Activated naive CD8-positive, alpha-beta T cell treated with anti-CD3 and anti-CD28 coated beads, Interleukin-2, amount 10 ng/mL, durations not matched to agents 7 days and 5 days (primary cell): Measurements from ENCODE around the gene KCTD14. TPM values are rescaled to one million over a fixed set of nuclear protein-coding genes. Genes with fewer than 3 reads are reported as not detected.
"Not testable (repeated sequence)": the region's sequence is repeated elsewhere in the genome, so short reads cannot be mapped to it uniquely, and the experiment has no call there.

Source experiments
- ATAC-seq: fragments of 150-1000 bp; cut with Tn5 transposase; one replicate; pipeline ENCODE4 v1.10.0; 2021; ENCODE audit warnings: low read depth, moderate library complexity
- POLR2A ChIA-PET: fragments of 350-600 bp; sonication (Branson Sonifier 250); formaldehyde crosslinking; loops from one replicate; lab custom pipeline; 2021; ENCODE audit warnings: antibody characterized with exemption; lab: Charles Lee
- DNase-seq: peaks from one replicate; pipeline ENCODE4 v3.0.0; 2021
- H3K27ac Mint-ChIP-seq: one replicate; pipeline ENCODE4 v1.8.0; 2022; ENCODE audit warnings: mild to moderate bottlenecking, mixed read lengths
- H3K27me3 Mint-ChIP-seq: one replicate; pipeline ENCODE4 v1.8.0; 2022; ENCODE audit warnings: mild to moderate bottlenecking, moderate library complexity, mixed read lengths
- H3K36me3 Mint-ChIP-seq: one replicate; pipeline ENCODE4 v1.8.0; 2021; ENCODE audit warnings: mild to moderate bottlenecking, mixed read lengths
- H3K4me1 Mint-ChIP-seq: one replicate; pipeline ENCODE4 v1.8.0; 2021; ENCODE audit warnings: mixed read lengths
- H3K4me3 Mint-ChIP-seq: one replicate; pipeline ENCODE4 v1.8.0; 2022; ENCODE audit warnings: mild to moderate bottlenecking, moderate library complexity, mixed read lengths
- H3K9me3 Mint-ChIP-seq: one replicate; pipeline ENCODE4 v1.8.0; 2021; ENCODE audit warnings: mixed read lengths
- total RNA-seq, 2 experiments: library from RNA; stranded (reverse); gene quantifications; one replicate each; pipeline ENCODE4 v1.2.3, GENCODE V29; 2021

The KCTD14 gene
- total RNA-seq, 2 experiments from 2014 or later: 0.22 TPM; not detected in 1

DNA sequence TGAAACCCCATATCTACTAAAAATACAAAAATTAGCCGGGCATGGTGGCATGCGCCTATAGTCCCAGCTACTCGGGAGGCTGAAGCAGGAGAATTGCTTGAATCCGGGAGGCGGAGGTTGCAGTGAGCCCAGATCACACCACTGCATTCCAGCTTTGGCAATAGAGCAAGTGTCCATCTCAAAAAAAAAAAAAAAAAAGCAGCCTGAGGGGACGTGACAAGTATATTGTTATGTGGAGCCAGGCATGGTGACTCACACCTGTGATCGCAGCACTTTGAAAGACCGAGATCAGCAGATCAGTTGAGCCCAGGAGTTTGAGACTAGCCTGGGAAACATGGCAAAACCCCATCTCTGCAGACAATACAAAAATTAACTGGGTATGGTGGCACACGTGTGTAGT is 5.3 kb upstream of the KCTD14 start:
- H3K4me1 Mint-ChIP-seq, POLR2A ChIA-PET, DNase-seq, H3K4me3 Mint-ChIP-seq, ATAC-seq, H3K27ac Mint-ChIP-seq, H3K36me3 Mint-ChIP-seq, H3K9me3 Mint-ChIP-seq: not testable (repeated sequence)
- peaks cover 11% of the 10 kb centered on the region for H3K27me3 Mint-ChIP-seq

DNA sequence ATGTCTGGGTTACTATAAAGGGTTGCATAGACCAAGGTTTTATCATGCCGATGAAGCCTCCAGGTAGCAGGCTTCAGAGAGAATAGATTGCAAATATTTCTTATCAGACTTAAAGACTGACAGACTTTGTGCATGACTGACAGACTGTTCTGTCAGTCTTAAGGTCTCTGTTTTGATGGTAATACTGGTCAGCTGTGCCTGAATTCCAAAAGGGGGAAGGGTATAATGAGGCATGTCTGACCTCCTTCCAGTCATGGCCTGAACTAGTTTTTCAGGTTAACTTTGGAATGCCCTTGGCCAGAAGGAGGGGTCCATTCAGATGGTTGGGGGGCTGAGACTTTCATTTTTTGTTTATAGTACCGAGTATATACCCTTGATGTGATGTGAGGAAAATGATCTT is 4.7 kb upstream of the KCTD14 start:
- Mint-ChIP-seq H3K27ac (no peak overlapping the region), H3K4me3 (no peak overlapping the region), H3K27me3 (peaks cover 13% of the 10 kb centered on the region), H3K36me3 (no peaks in the 10 kb centered on the region), H3K4me1 (peaks cover under 1% of the 10 kb centered on the region), H3K9me3 (peaks cover 3% of the 10 kb centered on the region)
- POLR2A ChIA-PET: no interaction called here
- DNase-seq (no peak), ATAC-seq (no peak)

- no peak for ATAC-seq
- Mint-ChIP-seq H3K27ac (no peak overlapping the region), H3K9me3 (peaks cover 3% of the 10 kb centered on the region), H3K4me3 (no peak overlapping the region), H3K4me1 (peaks cover 5% of the 10 kb centered on the region), H3K36me3 (no peaks in the 10 kb centered on the region), H3K27me3 (peaks cover 27% of the 10 kb centered on the region)
- POLR2A ChIA-PET: no interaction called here
- DNase-seq: no peak
Measured at GRCh38 chr11:78025378-78025777, 2.3 kb upstream of the KCTD14 start.

DNA sequence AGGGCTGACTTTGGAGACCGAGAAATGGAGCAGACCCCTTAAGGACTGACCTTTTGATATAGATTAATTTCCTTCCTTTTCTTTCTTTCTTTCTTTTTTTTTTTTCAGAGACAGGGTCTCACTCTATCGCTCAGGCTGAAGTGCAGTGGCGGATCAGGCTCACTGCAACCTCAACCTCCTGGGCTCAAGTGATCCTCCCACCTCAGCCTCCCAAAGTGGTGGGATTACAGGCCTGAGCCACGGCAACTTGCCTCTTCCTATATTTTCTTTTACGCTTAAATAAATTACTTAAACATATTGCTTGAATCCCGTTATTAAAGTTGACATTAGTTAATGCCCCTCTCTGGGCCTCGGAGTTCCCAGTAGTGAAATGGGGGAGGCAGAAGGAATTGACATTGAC is 350 bp upstream of the KCTD14 start:
- H3K36me3 Mint-ChIP-seq: no peaks in the 10 kb centered on the region
- POLR2A ChIA-PET: no interaction called here
- H3K27me3 Mint-ChIP-seq: peaks cover 24% of the 10 kb centered on the region
- no peak for DNase-seq
- H3K4me1 Mint-ChIP-seq: peaks cover 5% of the 10 kb centered on the region
- H3K4me3 Mint-ChIP-seq: no peak overlapping the region
- H3K27ac Mint-ChIP-seq: no peak overlapping the region
- ATAC-seq: no peak
- peaks cover 3% of the 10 kb centered on the region for H3K9me3 Mint-ChIP-seq

DNA sequence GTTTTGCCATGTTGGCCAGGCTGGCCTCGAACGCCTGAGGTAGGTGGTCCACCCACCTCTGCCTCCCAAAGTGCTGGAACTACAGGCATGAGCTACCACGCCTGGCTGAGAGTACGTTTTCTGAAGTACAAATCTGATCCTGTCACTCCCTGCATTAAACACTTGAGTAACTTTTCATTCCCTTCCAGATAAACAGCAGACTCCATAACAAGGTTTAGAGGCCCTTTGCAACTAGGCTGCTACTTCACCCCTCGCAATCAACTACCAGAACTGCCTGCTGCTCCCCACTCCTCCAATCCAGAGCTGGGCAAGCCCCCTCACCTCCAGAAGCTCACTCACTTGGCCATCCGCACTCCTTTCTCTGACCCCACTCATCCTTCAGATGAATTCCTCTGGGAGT is 1.5 kb downstream of the KCTD14 start:
- Mint-ChIP-seq H3K9me3 (no peaks in the 10 kb centered on the region), H3K36me3 (no peaks in the 10 kb centered on the region), H3K27me3 (peaks cover 23% of the 10 kb centered on the region), H3K4me1 (peaks cover 5% of the 10 kb centered on the region), H3K4me3 (no peak overlapping the region), H3K27ac (no peak overlapping the region)
- POLR2A ChIA-PET: no interaction called here
- DNase-seq: no peak
- no peak for ATAC-seq

- Mint-ChIP-seq H3K9me3 (no peaks in the 10 kb centered on the region), H3K27me3 (peaks cover 23% of the 10 kb centered on the region), H3K36me3 (no peaks in the 10 kb centered on the region), H3K27ac (no peak overlapping the region), H3K4me1 (peaks cover 5% of the 10 kb centered on the region), H3K4me3 (no peak overlapping the region)
- POLR2A ChIA-PET: no interaction called here
- no peak for DNase-seq
- ATAC-seq: no peak
Measured at GRCh38 chr11:78020246-78020645, 2.8 kb downstream of the KCTD14 start.

GRCh38 chr11:78019808-78020207 is 3.3 kb downstream of the KCTD14 start:
- Mint-ChIP-seq H3K27ac (no peak overlapping the region), H3K9me3 (no peaks in the 10 kb centered on the region), H3K4me3 (no peak overlapping the region), H3K27me3 (peaks cover 23% of the 10 kb centered on the region), H3K4me1 (peaks cover 5% of the 10 kb centered on the region), H3K36me3 (no peaks in the 10 kb centered on the region)
- DNase-seq (no peak), ATAC-seq (no peak)
- POLR2A ChIA-PET: no interaction called here

- H3K4me3 Mint-ChIP-seq: no peak overlapping the region
- H3K36me3 Mint-ChIP-seq: no peaks in the 10 kb centered on the region
- no peaks in the 10 kb centered on the region for H3K4me1 Mint-ChIP-seq
- no peaks in the 10 kb centered on the region for H3K9me3 Mint-ChIP-seq
- H3K27me3 Mint-ChIP-seq: peaks cover 5% of the 10 kb centered on the region
- POLR2A ChIA-PET: no interaction called here
- DNase-seq: no peak
- H3K27ac Mint-ChIP-seq: no peak overlapping the region
- ATAC-seq: no peak
Measured at GRCh38 chr11:78015878-78016277, 7.2 kb downstream of the KCTD14 start.

- H3K27ac Mint-ChIP-seq, ATAC-seq, H3K27me3 Mint-ChIP-seq, H3K4me3 Mint-ChIP-seq, POLR2A ChIA-PET, H3K36me3 Mint-ChIP-seq, H3K4me1 Mint-ChIP-seq, H3K9me3 Mint-ChIP-seq, DNase-seq: not testable (repeated sequence)
Measured at GRCh38 chr11:78014937-78015520, 8.0 kb downstream of the KCTD14 start.

- DNase-seq: no peak
- no peak overlapping the region for H3K4me3 Mint-ChIP-seq
- H3K36me3 Mint-ChIP-seq: no peaks in the 10 kb centered on the region
- H3K9me3 Mint-ChIP-seq: no peaks in the 10 kb centered on the region
- peaks cover 5% of the 10 kb centered on the region for H3K27me3 Mint-ChIP-seq
- H3K27ac Mint-ChIP-seq: no peak overlapping the region
- no peaks in the 10 kb centered on the region for H3K4me1 Mint-ChIP-seq
- ATAC-seq: no peak
- POLR2A ChIA-PET: no interaction called here
Measured at GRCh38 chr11:78011301-78011700, 11.8 kb downstream of the KCTD14 start.

DNA sequence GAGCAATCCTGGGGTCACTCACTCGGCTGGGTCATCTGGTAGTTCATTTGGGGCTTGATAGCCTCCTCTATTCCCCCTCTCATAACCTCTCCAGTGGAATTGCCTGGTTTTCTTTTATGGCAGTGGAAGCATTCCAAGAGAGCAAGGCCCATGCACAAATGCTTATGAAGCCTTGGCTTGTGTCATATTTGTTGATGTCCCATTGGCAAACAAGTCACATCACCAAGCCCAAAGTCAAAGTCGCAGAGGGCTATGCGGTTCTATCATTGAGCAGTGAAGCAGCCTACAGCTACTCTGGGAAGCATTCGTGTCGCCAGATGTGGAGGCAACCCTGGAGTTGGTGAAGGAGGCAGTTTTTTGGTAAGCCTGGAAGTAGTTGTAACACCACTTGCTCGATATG is 12.3 kb downstream of the KCTD14 start:
- Mint-ChIP-seq H3K9me3 (no peaks in the 10 kb centered on the region), H3K4me1 (no peaks in the 10 kb centered on the region), H3K27ac (no peak overlapping the region), H3K27me3 (peaks cover 5% of the 10 kb centered on the region), H3K36me3 (no peaks in the 10 kb centered on the region), H3K4me3 (no peak overlapping the region)
- DNase-seq (no peak), ATAC-seq (no peak)
- POLR2A ChIA-PET: no interaction called here

DNA sequence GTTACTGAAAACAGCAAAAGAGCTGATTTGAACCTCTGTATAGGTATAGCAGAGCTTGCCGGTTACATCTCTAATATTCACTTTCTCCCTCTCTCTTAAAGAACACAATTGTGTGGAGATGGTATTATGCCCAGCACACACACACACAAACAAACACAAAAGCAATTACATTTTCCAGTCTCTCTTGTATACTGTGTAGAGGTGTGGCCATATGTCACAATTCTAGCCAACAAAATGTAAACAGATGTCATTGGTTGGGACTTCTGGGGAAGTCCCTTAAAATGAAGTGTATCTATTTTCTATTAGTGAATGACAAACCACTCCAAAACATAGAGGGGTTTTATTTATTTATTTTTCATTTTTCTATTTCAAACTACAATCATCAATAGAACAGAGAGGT is 12.8 kb downstream of the KCTD14 start:
- Mint-ChIP-seq H3K27ac (no peak overlapping the region), H3K36me3 (no peaks in the 10 kb centered on the region), H3K27me3 (peaks cover 5% of the 10 kb centered on the region), H3K4me3 (no peak overlapping the region), H3K9me3 (no peaks in the 10 kb centered on the region), H3K4me1 (no peaks in the 10 kb centered on the region)
- DNase-seq: no peak
- ATAC-seq: no peak
- POLR2A ChIA-PET: no interaction called here

DNA sequence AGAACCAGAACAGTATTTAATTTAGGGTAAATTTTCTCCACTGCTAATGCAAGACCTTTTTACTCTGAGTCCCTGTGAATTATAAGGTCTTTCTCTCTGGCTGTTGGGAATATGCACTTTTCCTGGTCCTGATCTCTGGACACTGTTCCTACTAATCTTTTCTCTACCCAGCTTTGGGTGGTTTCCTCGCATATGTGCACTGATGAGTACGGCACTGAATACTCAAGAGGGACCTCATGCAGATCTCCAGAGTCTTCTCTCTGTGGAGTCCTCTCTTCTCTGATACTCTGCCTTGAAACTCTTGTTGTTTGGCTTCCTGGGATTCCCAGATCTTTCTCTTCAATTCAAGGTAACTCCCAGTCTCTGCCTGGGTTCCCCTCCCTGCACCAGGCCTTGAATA is 14.0 kb downstream of the KCTD14 start:
- Mint-ChIP-seq H3K27me3 (peaks cover 10% of the 10 kb centered on the region), H3K36me3 (no peaks in the 10 kb centered on the region), H3K4me1 (no peaks in the 10 kb centered on the region), H3K9me3 (no peaks in the 10 kb centered on the region), H3K4me3 (no peak overlapping the region), H3K27ac (no peak overlapping the region)
- POLR2A ChIA-PET: no interaction called here
- DNase-seq: no peak
- ATAC-seq: no peak

- Mint-ChIP-seq H3K4me1 (peaks cover 2% of the 10 kb centered on the region), H3K36me3 (no peaks in the 10 kb centered on the region), H3K9me3 (no peaks in the 10 kb centered on the region), H3K27ac (no peak overlapping the region), H3K27me3 (peaks cover 12% of the 10 kb centered on the region), H3K4me3 (no peak overlapping the region)
- POLR2A ChIA-PET: no interaction called here
- ATAC-seq (peak; percentile 86), DNase-seq (no peak)
Measured at GRCh38 chr11:78000193-78000592, 22.9 kb downstream of the KCTD14 start.
